22Rv1 (cell line): ENCODE measurements around the gene FKBP11.

ENCODE experiments used
- H3K27ac ChIP-seq: fragments of 450-650 bp; 2 replicates; pipeline ENCODE4 v1.5.1; 2017
- ZFX ChIP-seq: fragments of 450-650 bp; IDR thresholded peaks from 2 replicates; pipeline ENCODE4 v1.6.1; 2017; ENCODE audit warnings: antibody characterized with exemption, borderline replicate concordance
- TF ChIP-seq, protein P1 (sequence below): fragments of 450-650 bp; IDR thresholded peaks from 2 replicates; pipeline ENCODE4 v1.5.1; 2017; ENCODE audit warnings: mild to moderate bottlenecking

FKBP11 gene

DNA sequence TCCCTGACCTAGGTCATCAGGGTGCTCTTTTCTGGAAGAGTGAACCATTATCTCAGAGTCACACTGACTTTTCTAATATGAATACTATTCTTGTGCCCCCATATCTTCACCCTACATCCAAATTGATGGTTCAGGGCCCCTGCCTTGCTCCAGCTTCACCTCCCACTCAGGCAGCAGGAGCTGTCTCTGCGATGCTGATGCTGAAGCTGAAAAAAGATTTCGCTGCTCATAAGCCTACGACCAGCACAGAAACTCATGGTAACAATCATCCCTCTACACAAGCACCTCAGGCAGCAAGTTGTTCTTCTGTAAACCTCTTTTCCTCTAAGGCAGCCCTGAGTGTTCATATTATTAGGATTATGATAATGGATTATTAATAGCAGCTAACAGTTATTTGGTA lies 28.8 kb upstream of the FKBP11 start:
- no peak overlapping the region for H3K27ac ChIP-seq
- TF ChIP-seq, protein P1, sequence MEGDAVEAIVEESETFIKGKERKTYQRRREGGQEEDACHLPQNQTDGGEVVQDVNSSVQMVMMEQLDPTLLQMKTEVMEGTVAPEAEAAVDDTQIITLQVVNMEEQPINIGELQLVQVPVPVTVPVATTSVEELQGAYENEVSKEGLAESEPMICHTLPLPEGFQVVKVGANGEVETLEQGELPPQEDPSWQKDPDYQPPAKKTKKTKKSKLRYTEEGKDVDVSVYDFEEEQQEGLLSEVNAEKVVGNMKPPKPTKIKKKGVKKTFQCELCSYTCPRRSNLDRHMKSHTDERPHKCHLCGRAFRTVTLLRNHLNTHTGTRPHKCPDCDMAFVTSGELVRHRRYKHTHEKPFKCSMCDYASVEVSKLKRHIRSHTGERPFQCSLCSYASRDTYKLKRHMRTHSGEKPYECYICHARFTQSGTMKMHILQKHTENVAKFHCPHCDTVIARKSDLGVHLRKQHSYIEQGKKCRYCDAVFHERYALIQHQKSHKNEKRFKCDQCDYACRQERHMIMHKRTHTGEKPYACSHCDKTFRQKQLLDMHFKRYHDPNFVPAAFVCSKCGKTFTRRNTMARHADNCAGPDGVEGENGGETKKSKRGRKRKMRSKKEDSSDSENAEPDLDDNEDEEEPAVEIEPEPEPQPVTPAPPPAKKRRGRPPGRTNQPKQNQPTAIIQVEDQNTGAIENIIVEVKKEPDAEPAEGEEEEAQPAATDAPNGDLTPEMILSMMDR = no peak
- no peak for TF ChIP-seq ZFX

DNA sequence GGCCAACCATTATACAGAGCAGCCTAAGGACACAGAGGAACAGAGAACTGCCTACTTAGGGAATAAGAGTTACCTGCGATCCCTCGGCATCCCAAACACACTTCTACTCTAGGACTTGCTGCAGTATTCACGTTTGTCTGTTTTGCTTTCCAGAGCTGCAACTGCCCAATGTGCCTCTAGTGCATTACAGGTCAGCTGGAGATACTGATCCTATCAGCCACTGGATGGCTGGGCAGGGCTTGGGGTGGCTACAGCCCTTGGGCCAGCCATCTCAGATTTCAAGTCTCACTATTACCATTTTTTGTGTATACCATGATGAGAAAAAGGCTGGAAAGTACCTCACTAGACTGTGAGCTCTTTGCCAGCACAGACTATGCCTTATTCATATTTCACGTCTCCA lies 27.4 kb upstream of the FKBP11 start:
- TF ChIP-seq, protein P1 = no peak
- no peak for TF ChIP-seq ZFX
- no peak overlapping the region for H3K27ac ChIP-seq

DNA sequence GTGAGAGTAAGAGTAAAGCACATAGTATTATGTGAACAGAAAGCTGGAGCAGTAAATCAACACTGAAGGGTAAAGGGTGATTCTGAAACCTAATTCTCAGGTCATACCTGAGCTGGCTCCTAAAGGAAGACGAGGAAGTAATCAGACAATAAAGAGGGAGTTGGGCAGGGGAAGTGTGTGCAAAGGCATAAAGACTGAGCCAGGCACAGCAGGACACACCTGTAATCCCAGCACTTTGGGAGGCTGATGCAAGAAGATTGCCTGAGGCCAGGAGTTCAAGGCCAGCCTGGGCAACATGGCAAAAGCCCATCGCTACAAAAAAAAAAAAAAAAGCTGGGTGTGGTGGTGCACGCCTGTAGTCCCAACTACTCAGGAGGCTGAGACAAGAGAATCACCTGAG lies 22.4 kb upstream of the FKBP11 start:
- TF ChIP-seq, protein P1 = no peak
- no peak for TF ChIP-seq ZFX
- H3K27ac ChIP-seq = peak overlapping the region; percentile 40

DNA sequence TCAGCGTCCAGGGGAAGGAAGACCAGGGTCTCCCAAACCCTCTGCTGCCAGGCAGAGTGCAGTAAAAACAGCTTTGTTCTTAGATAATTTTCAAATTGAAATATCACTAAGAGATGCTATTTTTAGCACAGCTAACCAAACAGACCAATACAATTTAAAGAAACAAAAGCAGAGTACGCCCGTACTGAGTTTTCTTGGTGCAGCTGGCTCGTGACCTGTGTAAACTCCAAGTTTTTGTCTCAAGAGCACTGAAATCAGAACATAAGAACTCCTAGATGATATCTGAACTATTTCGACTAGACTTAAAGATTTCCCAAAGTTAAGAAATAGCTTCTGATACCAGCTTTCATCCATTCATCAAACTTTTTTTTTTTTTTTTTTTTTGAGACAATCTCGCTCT lies 21.7 kb upstream of the FKBP11 start:
- no peak for TF ChIP-seq ZFX
- TF ChIP-seq, protein P1 = no peak
- peak overlapping the region; percentile 40 for H3K27ac ChIP-seq

DNA sequence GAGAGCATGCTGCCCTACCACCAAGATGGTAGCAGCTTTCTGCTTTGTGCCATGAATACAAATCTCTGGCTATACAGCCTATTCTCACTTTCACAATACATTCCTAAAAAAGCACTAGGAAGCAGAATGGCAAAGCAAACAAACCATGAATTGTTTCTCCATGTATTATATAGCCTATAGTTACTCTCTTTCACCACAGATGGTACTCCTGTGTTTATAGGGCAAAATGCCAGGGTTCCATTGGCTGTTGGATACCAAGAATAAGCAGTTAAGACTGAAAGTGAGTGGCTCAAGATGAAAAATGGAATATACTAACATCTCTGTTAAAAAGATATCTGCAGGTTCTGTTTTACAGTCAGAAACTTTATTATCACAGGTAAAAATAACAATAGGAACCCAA lies 20.9 kb upstream of the FKBP11 start:
- no peak overlapping the region for H3K27ac ChIP-seq
- TF ChIP-seq, protein P1 = no peak
- no peak for TF ChIP-seq ZFX

DNA sequence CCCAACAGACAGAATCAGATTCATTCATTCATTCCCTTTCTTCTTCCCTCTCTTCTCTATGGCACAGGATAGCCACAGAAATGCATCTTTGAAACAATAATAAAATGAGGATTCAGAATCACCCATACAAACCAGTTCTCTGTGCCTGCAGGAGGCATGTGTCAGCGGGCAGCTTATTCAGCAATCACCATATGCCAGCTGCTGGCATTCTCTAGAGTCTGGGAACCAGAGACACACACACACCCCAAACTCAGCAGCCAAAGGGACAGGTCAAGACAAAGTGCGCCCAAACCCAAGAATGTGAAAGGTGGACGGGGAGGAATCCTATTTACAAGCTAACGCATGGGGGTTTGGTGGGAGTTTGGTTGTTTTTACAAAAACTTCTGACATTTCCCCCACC lies 17.9 kb upstream of the FKBP11 start:
- H3K27ac ChIP-seq = no peak overlapping the region
- TF ChIP-seq, protein P1 = no peak
- no peak for TF ChIP-seq ZFX

DNA sequence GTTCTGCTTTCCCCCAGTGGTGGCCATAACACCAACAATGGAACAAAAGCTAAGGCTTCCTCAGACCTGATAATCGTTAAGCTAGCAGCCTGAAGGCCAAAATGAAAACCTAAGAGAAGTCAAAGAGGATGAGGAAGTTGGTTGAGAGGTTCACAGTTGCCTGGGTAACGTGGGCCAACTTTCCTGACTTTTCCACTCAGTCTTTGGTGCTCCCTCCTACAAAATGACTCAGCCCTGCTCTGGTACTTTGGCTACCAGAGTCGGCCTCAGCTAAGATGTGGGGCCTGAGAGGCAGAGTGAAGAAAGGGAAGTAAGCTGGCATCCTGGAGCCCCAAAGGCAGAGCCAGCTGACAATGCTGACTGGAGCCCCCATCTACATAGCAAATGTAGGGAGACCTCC lies 14.9 kb upstream of the FKBP11 start:
- TF ChIP-seq, protein P1 = no peak
- no peak for TF ChIP-seq ZFX
- H3K27ac ChIP-seq = no peak overlapping the region
